HG03558 (cell line): ENCODE results near the gene N4BP2L1.
"Not testable (repeated sequence)": the region's sequence is repeated elsewhere in the genome, so short reads cannot be mapped to it uniquely, and the experiment has no call there.

ENCODE experiments used
- ATAC-seq: cut with Tn5 transposase; IDR thresholded peaks from one replicate; pipeline ENCODE4 v1.9.1; 2021; ENCODE audit warnings: moderate number of reproducible peaks; ENCODE audit not compliant: unreplicated experiment; ENCODE audit errors: extremely low read depth

N4BP2L1 gene

GRCh38 chr13:32403108-32403507 is 24.8 kb downstream of the N4BP2L1 start:
- ATAC-seq, result no peak

GRCh38 chr13:32391101-32391619 is 36.8 kb downstream of the N4BP2L1 start:
- no peak for ATAC-seq

- no peak for ATAC-seq
Measured at GRCh38 chr13:32390484-32390883, 37.4 kb downstream of the N4BP2L1 start.

- ATAC-seq, result no peak
Measured at GRCh38 chr13:32390048-32390447, 37.9 kb downstream of the N4BP2L1 start.

- no peak for ATAC-seq
Measured at GRCh38 chr13:32385410-32385809, 42.5 kb downstream of the N4BP2L1 start.

GRCh38 chr13:32384702-32385101 is 43.2 kb downstream of the N4BP2L1 start:
- ATAC-seq, result no peak

GRCh38 chr13:32383836-32384618 is 43.9 kb downstream of the N4BP2L1 start:
- ATAC-seq, result no peak

- no peak for ATAC-seq
Measured at GRCh38 chr13:32381539-32381938, 46.4 kb downstream of the N4BP2L1 start.

GRCh38 chr13:32378012-32378411 is 49.9 kb downstream of the N4BP2L1 start:
- no peak for ATAC-seq

GRCh38 chr13:32376642-32377415 is 51.1 kb downstream of the N4BP2L1 start:
- no peak for ATAC-seq

- ATAC-seq, result no peak
Measured at GRCh38 chr13:32370805-32371204, 57.1 kb downstream of the N4BP2L1 start.

- ATAC-seq, result no peak
Measured at GRCh38 chr13:32362574-32362973, 65.4 kb downstream of the N4BP2L1 start.

- ATAC-seq, result not testable (repeated sequence)
Measured at GRCh38 chr13:32355935-32356334, 72.0 kb downstream of the N4BP2L1 start.

GRCh38 chr13:32354040-32354439 is 73.9 kb downstream of the N4BP2L1 start:
- no peak for ATAC-seq

GRCh38 chr13:32350839-32351441 is 77.0 kb downstream of the N4BP2L1 start:
- not testable (repeated sequence) for ATAC-seq
